Upper lobe of right lung (tissue), 1 donor: ENCODE data around the gene WDR73. TPM values are rescaled to one million over a fixed set of nuclear protein-coding genes. Genes with fewer than 3 reads are reported as not detected.
"Not testable (repeated sequence)": the region's sequence is repeated elsewhere in the genome, so short reads cannot be mapped to it uniquely, and the experiment has no call there.

Experiments
- ATAC-seq: fragments of 200-7000 bp; cut with Tn5 transposase; one replicate; pipeline ENCODE4 v1.9.1; 2020; ENCODE audit warnings: mild to moderate bottlenecking, moderate library complexity
- DNase-seq: peaks from one replicate; pipeline ENCODE4 v3.0.0-alpha.2; 2020
- H3K27ac ChIP-seq: fragments of 200-600 bp; one replicate; pipeline ENCODE4 v1.8.0; 2022
- H3K27me3 ChIP-seq: fragments of 200-600 bp; one replicate; pipeline ENCODE4 v1.8.0; 2022; ENCODE audit warnings: mild to moderate bottlenecking
- H3K36me3 ChIP-seq: fragments of 200-600 bp; one replicate; pipeline ENCODE4 v1.8.0; 2022
- H3K4me1 ChIP-seq: fragments of 200-600 bp; one replicate; pipeline ENCODE4 v1.8.0; 2022
- H3K4me3 ChIP-seq: fragments of 200-600 bp; one replicate; pipeline ENCODE4 v1.8.0; 2022; ENCODE audit warnings: mild to moderate bottlenecking
- H3K9me3 ChIP-seq: fragments of 200-600 bp; one replicate; pipeline ENCODE4 v1.8.0; 2022
- intact Hi-C: fragments of 100-400 bp; cut with DNase I; formaldehyde crosslinking; loops from one replicate; pipeline ENCODE4 v1.11.0; 2022
- total RNA-seq: library from RNA; stranded (reverse); fragmentation: NEBNext Ultra II Directional; extraction: Animal tissue kit (Norgen Biotek cat#: 25700); gene quantifications from one replicate; pipeline ENCODE4 v1.2.1, GENCODE V29; 2021
- TF ChIP-seq, protein P1 (sequence below): fragments of 200-600 bp; IDR thresholded peaks from one replicate; pipeline ENCODE4 v1.8.0; 2022; ENCODE audit warnings: antibody characterized with exemption
- donor health status: DM: no; HTN: yes; CAD: no; lungs with severe emphysema.

Gene WDR73
- total RNA-seq, 1 donor from 2014 or later, result 29.4 TPM

DNA sequence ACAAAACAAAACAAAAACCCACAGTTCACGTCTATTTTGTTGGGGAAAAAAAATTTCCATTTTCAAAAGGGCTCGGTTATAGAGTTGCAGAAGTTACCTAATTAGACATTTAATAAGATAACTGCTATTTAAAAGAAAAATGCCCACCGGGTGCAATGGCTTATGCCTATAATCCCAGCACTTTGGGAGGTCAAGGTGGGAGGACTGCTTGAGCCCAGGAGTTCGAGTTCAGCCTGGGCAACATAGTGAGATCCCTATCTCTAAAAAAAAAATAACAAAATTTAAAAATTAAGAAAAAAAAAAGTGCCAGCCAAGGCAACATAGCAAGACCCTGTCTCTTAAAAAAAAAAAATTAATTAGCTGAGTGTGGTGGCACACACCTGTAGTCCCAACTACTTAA lies 42.7 kb upstream of the WDR73 start:
- intact Hi-C loops, result no loop called here
- no peaks in the 10 kb centered on the region for H3K36me3 ChIP-seq
- H3K4me3 ChIP-seq, result no peak overlapping the region
- no peaks in the 10 kb centered on the region for H3K9me3 ChIP-seq
- DNase-seq (no peak), ATAC-seq (no peak)
- H3K27ac ChIP-seq, result no peak overlapping the region
- no peaks in the 10 kb centered on the region for H3K4me1 ChIP-seq
- TF ChIP-seq, protein P1, sequence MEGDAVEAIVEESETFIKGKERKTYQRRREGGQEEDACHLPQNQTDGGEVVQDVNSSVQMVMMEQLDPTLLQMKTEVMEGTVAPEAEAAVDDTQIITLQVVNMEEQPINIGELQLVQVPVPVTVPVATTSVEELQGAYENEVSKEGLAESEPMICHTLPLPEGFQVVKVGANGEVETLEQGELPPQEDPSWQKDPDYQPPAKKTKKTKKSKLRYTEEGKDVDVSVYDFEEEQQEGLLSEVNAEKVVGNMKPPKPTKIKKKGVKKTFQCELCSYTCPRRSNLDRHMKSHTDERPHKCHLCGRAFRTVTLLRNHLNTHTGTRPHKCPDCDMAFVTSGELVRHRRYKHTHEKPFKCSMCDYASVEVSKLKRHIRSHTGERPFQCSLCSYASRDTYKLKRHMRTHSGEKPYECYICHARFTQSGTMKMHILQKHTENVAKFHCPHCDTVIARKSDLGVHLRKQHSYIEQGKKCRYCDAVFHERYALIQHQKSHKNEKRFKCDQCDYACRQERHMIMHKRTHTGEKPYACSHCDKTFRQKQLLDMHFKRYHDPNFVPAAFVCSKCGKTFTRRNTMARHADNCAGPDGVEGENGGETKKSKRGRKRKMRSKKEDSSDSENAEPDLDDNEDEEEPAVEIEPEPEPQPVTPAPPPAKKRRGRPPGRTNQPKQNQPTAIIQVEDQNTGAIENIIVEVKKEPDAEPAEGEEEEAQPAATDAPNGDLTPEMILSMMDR, result no peak
- H3K27me3 ChIP-seq, result no peaks in the 10 kb centered on the region

DNA sequence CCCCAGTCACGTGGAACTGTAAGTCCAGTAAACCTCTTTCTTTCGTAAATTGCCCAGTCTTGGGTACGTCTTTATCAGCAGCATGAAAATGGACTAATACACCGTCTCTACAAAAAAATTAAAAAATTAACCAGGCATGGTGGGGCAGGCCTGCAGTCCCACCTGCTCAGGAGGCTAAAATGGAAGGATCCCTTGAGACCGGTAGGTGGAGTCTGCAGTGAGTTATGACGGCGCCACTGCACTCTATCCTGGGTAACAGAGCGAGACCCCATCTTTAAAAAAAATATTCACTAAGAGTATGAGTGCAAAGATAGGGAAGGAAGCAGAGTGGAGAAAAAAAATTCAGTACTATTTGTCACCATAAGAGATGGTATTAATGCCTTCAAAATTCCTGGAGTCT lies 36.3 kb upstream of the WDR73 start:
- ATAC-seq, result no peak
- Histone ChIP-seq H3K27me3 (no peaks in the 10 kb centered on the region), H3K4me1 (no peaks in the 10 kb centered on the region), H3K9me3 (no peaks in the 10 kb centered on the region), H3K36me3 (peaks cover 54% of the 10 kb centered on the region), H3K4me3 (no peak overlapping the region), H3K27ac (no peak overlapping the region)
- TF ChIP-seq, protein P1, result no peak
- intact Hi-C loops, result no loop called here
- no peak for DNase-seq

DNA sequence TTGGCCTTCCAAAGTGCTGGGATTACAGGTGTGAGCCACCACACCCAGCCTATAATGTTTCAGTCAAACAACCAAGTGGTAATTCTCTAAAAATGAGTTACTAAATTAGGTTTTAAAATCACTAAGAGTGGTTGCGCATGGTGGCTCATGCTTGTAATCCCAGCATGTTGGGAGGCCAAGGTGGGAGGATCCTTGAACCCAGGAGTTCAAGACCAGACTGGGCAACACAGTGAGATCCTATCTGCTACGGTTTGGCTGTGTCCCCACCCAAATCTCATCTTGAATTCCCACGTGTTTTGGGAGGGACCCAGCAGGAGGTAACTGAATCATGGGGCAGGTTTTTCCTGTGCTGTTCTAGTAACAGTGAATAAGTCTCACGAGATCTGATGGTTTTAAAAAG lies 35.8 kb upstream of the WDR73 start:
- DNase-seq, result no peak

DNA sequence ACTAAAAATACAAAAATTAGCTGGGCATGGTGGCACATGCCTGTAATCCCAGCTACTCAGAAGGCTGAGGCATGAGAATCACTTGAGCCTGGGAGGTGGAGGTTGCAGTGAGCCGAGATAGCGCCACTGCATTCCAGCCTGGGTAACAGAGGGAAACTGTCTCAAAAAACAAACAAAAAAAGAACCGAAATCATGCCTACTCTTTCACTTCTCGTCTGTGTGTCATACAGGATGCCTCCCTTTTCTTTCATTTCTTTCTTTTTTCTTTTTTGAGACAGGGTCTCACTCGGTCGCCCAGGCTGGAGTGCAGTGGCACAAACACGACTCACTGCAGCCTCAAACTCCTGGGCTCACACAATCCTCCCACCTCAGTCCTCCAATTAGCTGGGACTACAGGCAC lies 32.4 kb upstream of the WDR73 start:
- H3K27me3 ChIP-seq, H3K4me1 ChIP-seq, H3K9me3 ChIP-seq, ATAC-seq, H3K4me3 ChIP-seq, intact Hi-C loops, H3K27ac ChIP-seq, DNase-seq: not testable (repeated sequence)
- peaks cover 69% of the 10 kb centered on the region for H3K36me3 ChIP-seq

More for the DNA sequence above, 35.8 kb upstream of the WDR73 start:
- Histone ChIP-seq H3K36me3 (peaks cover 56% of the 10 kb centered on the region), H3K4me3 (no peak overlapping the region), H3K27ac (no peak overlapping the region), H3K4me1 (no peaks in the 10 kb centered on the region), H3K27me3 (no peaks in the 10 kb centered on the region), H3K9me3 (no peaks in the 10 kb centered on the region)
- TF ChIP-seq, protein P1, result no peak
- intact Hi-C loops, result no loop called here
- ATAC-seq, result no peak

DNA sequence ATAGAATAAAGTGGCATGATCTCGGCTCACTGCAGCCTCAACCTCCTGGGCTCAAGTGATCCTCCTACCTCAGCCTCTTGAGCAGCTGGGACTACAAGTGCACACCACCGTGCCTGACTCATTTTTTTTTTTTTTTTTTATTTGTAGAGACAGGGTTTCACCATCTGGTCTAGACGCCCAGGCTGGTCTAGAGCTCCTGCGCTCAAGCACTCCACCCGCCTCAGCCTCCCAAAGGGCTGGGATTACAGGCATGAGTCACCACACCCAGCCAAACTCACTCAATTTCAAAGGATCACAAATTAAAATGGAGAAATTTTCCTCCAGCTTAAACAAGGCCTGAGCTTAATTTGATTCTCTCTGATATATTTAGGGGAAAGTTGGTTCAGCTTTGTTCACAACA lies 31.2 kb upstream of the WDR73 start:
- Histone ChIP-seq H3K4me1 (no peaks in the 10 kb centered on the region), H3K4me3 (no peak overlapping the region), H3K9me3 (no peaks in the 10 kb centered on the region), H3K27me3 (no peaks in the 10 kb centered on the region), H3K36me3 (peaks cover 64% of the 10 kb centered on the region), H3K27ac (no peak overlapping the region)
- DNase-seq, result no peak
- intact Hi-C loops, result no loop called here
- TF ChIP-seq, protein P1, result no peak
- peak; percentile 78 for ATAC-seq

DNA sequence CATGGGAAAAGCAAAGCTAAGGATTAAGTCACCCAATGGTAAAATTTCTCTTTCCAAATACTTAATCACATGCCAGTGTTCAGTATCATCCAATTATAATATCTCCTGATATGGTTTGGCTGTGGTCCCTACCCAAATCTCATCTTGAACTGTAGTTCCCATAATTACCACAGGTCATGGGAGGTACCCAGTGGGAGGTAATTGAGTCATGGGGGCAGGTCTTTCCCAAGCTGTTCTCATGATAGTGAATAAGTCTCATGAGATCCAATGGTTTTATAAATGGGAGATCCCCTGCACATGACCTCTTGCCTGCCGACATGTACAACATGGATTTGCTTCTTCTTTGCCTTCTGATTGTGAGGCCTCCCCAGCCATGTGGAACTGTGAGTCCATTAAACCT lies 30.0 kb upstream of the WDR73 start:
- TF ChIP-seq, protein P1, result no peak
- Histone ChIP-seq H3K9me3 (no peaks in the 10 kb centered on the region), H3K27ac (no peak overlapping the region), H3K4me1 (no peaks in the 10 kb centered on the region), H3K27me3 (no peaks in the 10 kb centered on the region), H3K4me3 (no peak overlapping the region), H3K36me3 (peaks cover 66% of the 10 kb centered on the region)
- ATAC-seq (peak; percentile 69), DNase-seq (no peak)
- intact Hi-C loops, result no loop called here
